Peyer's patch (tissue), 4 donors: Measurements from ENCODE around the gene TAS2R31.

Experiments
- POLR2A ChIP-seq, 2 donors: fragments of 450-650 bp; IDR thresholded peaks; one replicate each; pipeline ENCODE4 v1.5.1; 2017; ENCODE audit warnings: antibody characterized with exemption in 2 of 2, mild to moderate bottlenecking in 2 of 2, moderate library complexity in 2 of 2
- TF ChIP-seq, protein P1 (sequence below), 6 experiments: fragments of 450-650 bp in 4 of 6; fragments of 200-600 bp in 2 of 6; sonication (generic) in 1 of 6; IDR thresholded peaks; one replicate each; pipeline ENCODE4 v1.5.1; 2017 to 2019; ENCODE audit warnings: antibody characterized with exemption in 6 of 6, mild to moderate bottlenecking in 3 of 6, moderate library complexity in 1 of 6

- TF ChIP-seq, protein P1, sequence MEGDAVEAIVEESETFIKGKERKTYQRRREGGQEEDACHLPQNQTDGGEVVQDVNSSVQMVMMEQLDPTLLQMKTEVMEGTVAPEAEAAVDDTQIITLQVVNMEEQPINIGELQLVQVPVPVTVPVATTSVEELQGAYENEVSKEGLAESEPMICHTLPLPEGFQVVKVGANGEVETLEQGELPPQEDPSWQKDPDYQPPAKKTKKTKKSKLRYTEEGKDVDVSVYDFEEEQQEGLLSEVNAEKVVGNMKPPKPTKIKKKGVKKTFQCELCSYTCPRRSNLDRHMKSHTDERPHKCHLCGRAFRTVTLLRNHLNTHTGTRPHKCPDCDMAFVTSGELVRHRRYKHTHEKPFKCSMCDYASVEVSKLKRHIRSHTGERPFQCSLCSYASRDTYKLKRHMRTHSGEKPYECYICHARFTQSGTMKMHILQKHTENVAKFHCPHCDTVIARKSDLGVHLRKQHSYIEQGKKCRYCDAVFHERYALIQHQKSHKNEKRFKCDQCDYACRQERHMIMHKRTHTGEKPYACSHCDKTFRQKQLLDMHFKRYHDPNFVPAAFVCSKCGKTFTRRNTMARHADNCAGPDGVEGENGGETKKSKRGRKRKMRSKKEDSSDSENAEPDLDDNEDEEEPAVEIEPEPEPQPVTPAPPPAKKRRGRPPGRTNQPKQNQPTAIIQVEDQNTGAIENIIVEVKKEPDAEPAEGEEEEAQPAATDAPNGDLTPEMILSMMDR (IDR thresholded peaks at IDR 0.05): no peak
- TF ChIP-seq POLR2A (IDR thresholded peaks at IDR 0.05): no peak
Observed at GRCh38 chr12:11059784-11060183, 28.6 kb upstream of the TAS2R31 start.
